ENCODE results near the gene UGT3A2.

The UGT3A2 gene

DNA sequence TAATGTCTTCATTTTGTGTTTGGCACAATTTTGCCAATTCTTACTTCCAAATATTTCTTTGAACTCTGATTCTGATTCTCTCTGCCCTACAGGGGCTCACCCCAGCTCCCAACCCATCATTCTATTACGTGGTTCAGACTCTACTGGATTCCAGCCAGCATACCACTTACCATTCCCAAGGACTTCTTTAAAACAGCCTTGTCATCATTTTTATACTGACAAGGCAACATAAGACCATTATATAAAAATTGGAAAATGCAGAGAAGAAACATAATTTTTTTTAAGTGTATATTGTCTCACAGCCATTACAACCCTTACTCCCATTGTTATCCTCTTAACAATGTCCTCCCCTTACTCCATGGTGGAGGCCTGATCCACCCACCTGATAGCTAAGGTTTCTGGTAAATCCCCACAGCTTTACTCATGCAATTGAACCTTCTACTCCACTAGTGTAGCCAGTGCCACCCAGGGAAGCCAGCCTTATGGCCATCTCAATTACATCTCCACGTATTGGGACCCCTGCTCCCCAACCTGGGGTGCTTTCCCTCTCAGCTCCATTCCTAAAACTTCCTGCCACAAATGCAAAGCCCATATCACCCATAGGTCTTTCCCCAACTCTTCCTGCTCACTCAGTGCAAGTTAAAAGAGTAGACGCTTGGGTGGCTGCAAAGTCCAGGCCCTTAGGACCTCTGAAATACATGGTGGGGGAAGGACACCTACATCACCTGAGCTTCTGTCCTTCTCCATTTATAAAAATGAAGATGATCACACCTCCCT lies 19.1 kb downstream of the UGT3A2 start:
- TF ChIP-seq CSDC2 (CRISPR knock-in tag; IDR thresholded peaks at IDR 0.05) (no peak), ZNF565 (CRISPR knock-in tag; conservative IDR thresholded peaks at IDR 0.05; ENCODE audit: low read depth) (no peak), SNAI2 (CRISPR knock-in tag; IDR thresholded peaks at IDR 0.05) (no peak)
- no peak for ATAC-seq

DNA sequence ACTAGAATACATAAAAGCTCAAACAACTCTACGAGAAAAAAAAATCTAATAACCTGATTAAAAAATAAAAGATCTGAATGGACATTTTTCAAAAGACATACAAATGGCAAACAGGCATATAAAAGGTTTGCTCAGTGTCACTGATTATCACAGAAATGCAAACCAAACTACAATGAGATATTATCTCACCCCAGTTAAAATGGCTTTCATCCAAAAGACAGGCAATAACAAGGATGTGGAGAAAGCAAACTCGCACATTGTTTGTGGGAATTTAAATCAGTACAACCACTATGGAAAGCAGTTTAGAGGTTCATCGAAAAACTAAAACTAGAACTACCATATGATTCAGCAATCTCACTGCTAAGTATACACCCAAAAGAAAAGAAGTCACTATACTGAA lies 20.8 kb downstream of the UGT3A2 start:
- peak; percentile 33; the same call in 2 of the 3 replicates for ATAC-seq
- TF ChIP-seq ZFP30 (CRISPR knock-in tag; IDR thresholded peaks at IDR 0.05) (no peak), TCF4 (CRISPR knock-in tag; IDR thresholded peaks at IDR 0.05; ENCODE audit: borderline replicate concordance) (peak; percentile 27; the same call in 1 of the 2 replicates)
- TF ChIP-seq, protein P1, sequence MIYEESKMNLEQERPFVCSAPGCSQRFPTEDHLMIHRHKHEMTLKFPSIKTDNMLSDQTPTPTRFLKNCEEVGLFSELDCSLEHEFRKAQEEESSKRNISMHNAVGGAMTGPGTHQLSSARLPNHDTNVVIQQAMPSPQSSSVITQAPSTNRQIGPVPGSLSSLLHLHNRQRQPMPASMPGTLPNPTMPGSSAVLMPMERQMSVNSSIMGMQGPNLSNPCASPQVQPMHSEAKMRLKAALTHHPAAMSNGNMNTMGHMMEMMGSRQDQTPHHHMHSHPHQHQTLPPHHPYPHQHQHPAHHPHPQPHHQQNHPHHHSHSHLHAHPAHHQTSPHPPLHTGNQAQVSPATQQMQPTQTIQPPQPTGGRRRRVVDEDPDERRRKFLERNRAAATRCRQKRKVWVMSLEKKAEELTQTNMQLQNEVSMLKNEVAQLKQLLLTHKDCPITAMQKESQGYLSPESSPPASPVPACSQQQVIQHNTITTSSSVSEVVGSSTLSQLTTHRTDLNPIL (CRISPR knock-in tag; IDR thresholded peaks at IDR 0.05; ENCODE audit: low read depth): no peak
- TF ChIP-seq, protein P2, sequence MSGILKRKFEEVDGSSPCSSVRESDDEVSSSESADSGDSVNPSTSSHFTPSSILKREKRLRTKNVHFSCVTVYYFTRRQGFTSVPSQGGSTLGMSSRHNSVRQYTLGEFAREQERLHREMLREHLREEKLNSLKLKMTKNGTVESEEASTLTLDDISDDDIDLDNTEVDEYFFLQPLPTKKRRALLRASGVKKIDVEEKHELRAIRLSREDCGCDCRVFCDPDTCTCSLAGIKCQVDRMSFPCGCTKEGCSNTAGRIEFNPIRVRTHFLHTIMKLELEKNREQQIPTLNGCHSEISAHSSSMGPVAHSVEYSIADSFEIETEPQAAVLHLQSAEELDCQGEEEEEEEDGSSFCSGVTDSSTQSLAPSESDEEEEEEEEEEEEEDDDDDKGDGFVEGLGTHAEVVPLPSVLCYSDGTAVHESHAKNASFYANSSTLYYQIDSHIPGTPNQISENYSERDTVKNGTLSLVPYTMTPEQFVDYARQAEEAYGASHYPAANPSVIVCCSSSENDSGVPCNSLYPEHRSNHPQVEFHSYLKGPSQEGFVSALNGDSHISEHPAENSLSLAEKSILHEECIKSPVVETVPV (CRISPR knock-in tag; IDR thresholded peaks at IDR 0.05): no peak

DNA sequence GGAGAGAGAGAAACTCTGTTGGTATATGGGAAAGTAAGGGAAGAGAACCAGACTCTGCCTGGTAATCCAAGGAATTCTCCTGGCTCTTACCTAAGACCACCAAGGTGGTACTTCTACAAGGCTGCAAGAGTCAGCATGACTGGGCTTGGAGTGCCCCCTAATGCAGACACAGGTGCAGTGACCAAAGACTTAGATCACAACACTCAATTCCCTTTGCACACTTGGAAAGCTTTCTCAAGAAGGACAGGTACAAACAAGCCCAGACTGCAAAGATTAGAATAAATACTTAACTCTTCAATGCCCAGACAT lies 25.2 kb downstream of the UGT3A2 start:
- ATAC-seq: no peak
- no peak for TF ChIP-seq ZC3H10 (CRISPR knock-in tag; IDR thresholded peaks at IDR 0.05)
- TF ChIP-seq, protein P1 (CRISPR knock-in tag; IDR thresholded peaks at IDR 0.05; ENCODE audit: low read depth): no peak
- TF ChIP-seq ESRRG (CRISPR knock-in tag; IDR thresholded peaks at IDR 0.05): no peak
- no peak for TF ChIP-seq ISL1 (CRISPR knock-in tag; IDR thresholded peaks at IDR 0.05)
- TF ChIP-seq, protein P3, sequence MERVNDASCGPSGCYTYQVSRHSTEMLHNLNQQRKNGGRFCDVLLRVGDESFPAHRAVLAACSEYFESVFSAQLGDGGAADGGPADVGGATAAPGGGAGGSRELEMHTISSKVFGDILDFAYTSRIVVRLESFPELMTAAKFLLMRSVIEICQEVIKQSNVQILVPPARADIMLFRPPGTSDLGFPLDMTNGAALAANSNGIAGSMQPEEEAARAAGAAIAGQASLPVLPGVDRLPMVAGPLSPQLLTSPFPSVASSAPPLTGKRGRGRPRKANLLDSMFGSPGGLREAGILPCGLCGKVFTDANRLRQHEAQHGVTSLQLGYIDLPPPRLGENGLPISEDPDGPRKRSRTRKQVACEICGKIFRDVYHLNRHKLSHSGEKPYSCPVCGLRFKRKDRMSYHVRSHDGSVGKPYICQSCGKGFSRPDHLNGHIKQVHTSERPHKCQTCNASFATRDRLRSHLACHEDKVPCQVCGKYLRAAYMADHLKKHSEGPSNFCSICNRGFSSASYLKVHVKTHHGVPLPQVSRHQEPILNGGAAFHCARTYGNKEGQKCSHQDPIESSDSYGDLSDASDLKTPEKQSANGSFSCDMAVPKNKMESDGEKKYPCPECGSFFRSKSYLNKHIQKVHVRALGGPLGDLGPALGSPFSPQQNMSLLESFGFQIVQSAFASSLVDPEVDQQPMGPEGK (CRISPR knock-in tag; IDR thresholded peaks at IDR 0.05; ENCODE audit: borderline replicate concordance): no peak
- no peak for TF ChIP-seq ZNF8 (CRISPR knock-in tag; IDR thresholded peaks at IDR 0.05)
- no peak for TF ChIP-seq TOX (CRISPR knock-in tag; IDR thresholded peaks at IDR 0.05; ENCODE audit: borderline replicate concordance)
- no peak for TF ChIP-seq ARNTL (CRISPR knock-in tag; IDR thresholded peaks at IDR 0.05; ENCODE audit: borderline replicate concordance, low read depth)
- TF ChIP-seq RARB (CRISPR knock-in tag; IDR thresholded peaks at IDR 0.05): no peak
- no peak for TF ChIP-seq SNAI2 (CRISPR knock-in tag; IDR thresholded peaks at IDR 0.05)
- TF ChIP-seq ZNF565 (CRISPR knock-in tag; conservative IDR thresholded peaks at IDR 0.05; ENCODE audit: low read depth): no peak
- no peak for TF ChIP-seq ZFP3 (CRISPR knock-in tag; IDR thresholded peaks at IDR 0.05)
- TF ChIP-seq ZNF70 (CRISPR knock-in tag; IDR thresholded peaks at IDR 0.05): no peak

DNA sequence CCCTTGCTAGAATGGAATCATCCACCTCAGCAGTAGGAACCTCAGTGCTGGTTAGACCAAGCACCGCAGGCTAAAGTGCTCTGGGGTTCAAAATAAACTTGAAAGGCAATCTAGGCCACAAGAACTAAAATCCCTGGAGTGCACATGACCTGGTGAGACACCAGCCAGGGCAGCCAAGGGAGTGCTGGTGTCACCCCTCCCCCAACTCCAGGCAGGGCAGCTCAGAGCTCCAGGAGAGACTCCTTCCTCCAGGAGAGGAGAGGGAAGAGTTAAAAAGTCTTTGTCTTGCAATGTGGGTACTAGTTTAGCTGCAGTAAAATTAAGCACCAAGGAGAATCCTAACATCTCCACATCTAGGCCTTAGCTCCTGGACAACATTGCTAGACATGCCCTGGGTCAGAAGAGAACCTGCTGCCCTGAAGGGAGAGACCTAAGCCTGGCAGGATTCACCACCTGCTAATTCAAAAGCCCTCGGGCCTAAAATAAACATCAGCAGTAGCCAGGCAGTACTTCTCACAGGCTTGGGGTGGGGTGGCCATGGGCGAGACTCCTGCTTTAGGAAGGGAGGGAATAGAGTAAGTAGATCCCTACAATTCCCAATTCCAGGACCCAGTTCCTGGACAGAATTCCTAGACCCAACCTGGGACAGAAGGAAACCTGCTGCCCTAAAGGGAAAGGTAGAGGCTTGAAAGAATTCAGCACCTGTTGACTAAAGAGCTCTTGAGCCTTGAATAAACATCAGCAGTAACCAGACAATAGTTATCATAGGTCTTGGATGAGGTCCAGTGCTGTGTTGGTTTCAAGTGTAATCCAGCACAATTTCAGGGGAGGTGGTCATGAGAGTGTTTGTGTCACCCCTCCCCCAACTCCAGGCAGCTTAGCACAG lies 25.8 kb downstream of the UGT3A2 start:
- TF ChIP-seq TOX (CRISPR knock-in tag; IDR thresholded peaks at IDR 0.05; ENCODE audit: borderline replicate concordance): no peak
- TF ChIP-seq BACH2 (CRISPR knock-in tag; IDR thresholded peaks at IDR 0.05; ENCODE audit: borderline replicate concordance): no peak
- no peak for TF ChIP-seq TCF4 (CRISPR knock-in tag; IDR thresholded peaks at IDR 0.05; ENCODE audit: borderline replicate concordance)
- no peak for TF ChIP-seq PPARA (CRISPR knock-in tag; IDR thresholded peaks at IDR 0.05; ENCODE audit: borderline replicate concordance)
- TF ChIP-seq, protein P1 (CRISPR knock-in tag; IDR thresholded peaks at IDR 0.05; ENCODE audit: low read depth): no peak
- no peak for TF ChIP-seq ZFP3 (CRISPR knock-in tag; IDR thresholded peaks at IDR 0.05)
- TF ChIP-seq ESRRG (CRISPR knock-in tag; IDR thresholded peaks at IDR 0.05): no peak
- no peak for TF ChIP-seq ZNF565 (CRISPR knock-in tag; conservative IDR thresholded peaks at IDR 0.05; ENCODE audit: low read depth)
- TF ChIP-seq, protein P3 (CRISPR knock-in tag; IDR thresholded peaks at IDR 0.05; ENCODE audit: borderline replicate concordance): no peak
- TF ChIP-seq ZNF70 (CRISPR knock-in tag; IDR thresholded peaks at IDR 0.05): no peak
- no peak for TF ChIP-seq RARB (CRISPR knock-in tag; IDR thresholded peaks at IDR 0.05)
- TF ChIP-seq ZNF8 (CRISPR knock-in tag; IDR thresholded peaks at IDR 0.05): no peak
- no peak for ATAC-seq

All from SK-N-SH treated with all-trans-retinoic acid at 6 μM for 48 hours (cell line).